Measurements from ENCODE around the gene PEAK1.

Gene PEAK1

GRCh38 chr15:77085297-77085696 lies 334.6 kb downstream of the PEAK1 start:
- DNase-seq (ENCODE audit: low read depth) = no peak

- no peak for DNase-seq (ENCODE audit: low read depth)
These were observed 335.5 kb downstream of the PEAK1 start for GRCh38 chr15:77084436-77084835.

- DNase-seq (ENCODE audit: low read depth) = peak; percentile 30
These were observed 336.3 kb downstream of the PEAK1 start for GRCh38 chr15:77083381-77084160.

- DNase-seq (ENCODE audit: low read depth) = no peak
These were observed 337.9 kb downstream of the PEAK1 start for GRCh38 chr15:77081971-77082370.

- no peak for DNase-seq (ENCODE audit: low read depth)
These were observed 343.5 kb downstream of the PEAK1 start for GRCh38 chr15:77076323-77076915.

- DNase-seq (ENCODE audit: low read depth) = no peak
These were observed 344.4 kb downstream of the PEAK1 start for GRCh38 chr15:77075528-77075927.

- no peak for DNase-seq (ENCODE audit: low read depth)
These were observed 345.6 kb downstream of the PEAK1 start for GRCh38 chr15:77074350-77074749.

- DNase-seq (ENCODE audit: low read depth) = no peak
These were observed 348.3 kb downstream of the PEAK1 start for GRCh38 chr15:77071305-77072223.

- peak; percentile 82 for DNase-seq (ENCODE audit: low read depth)
These were observed 349.2 kb downstream of the PEAK1 start, which contains the start of gene TSPAN3 for GRCh38 chr15:77070495-77071304. TSS of gene TSPAN3 (minus strand) at chr15:77071109. CDS start at chr15:77070954, 155 bp downstream.

GRCh38 chr15:77070180-77070494 lies 349.8 kb downstream of the PEAK1 start:
- no peak for DNase-seq (ENCODE audit: low read depth)

GRCh38 chr15:77069521-77070121 lies 350.3 kb downstream of the PEAK1 start:
- DNase-seq (ENCODE audit: low read depth) = no peak

GRCh38 chr15:77068633-77069032 lies 351.3 kb downstream of the PEAK1 start:
- DNase-seq (ENCODE audit: low read depth) = no peak

- no peak for DNase-seq (ENCODE audit: low read depth)
These were observed 352.1 kb downstream of the PEAK1 start for GRCh38 chr15:77067691-77068367.

- no peak for DNase-seq (ENCODE audit: low read depth)
These were observed 352.8 kb downstream of the PEAK1 start for GRCh38 chr15:77066971-77067690.

- no peak for DNase-seq (ENCODE audit: low read depth)
These were observed 355.2 kb downstream of the PEAK1 start for GRCh38 chr15:77064539-77065308.

GRCh38 chr15:77064063-77064462 lies 355.8 kb downstream of the PEAK1 start:
- DNase-seq (ENCODE audit: low read depth) = no peak

- DNase-seq (ENCODE audit: low read depth) = no peak
These were observed 356.7 kb downstream of the PEAK1 start for GRCh38 chr15:77063249-77063648.

- no peak for DNase-seq (ENCODE audit: low read depth)
These were observed 359.4 kb downstream of the PEAK1 start for GRCh38 chr15:77060546-77060945.

- no peak for DNase-seq (ENCODE audit: low read depth)
These were observed 360.0 kb downstream of the PEAK1 start for GRCh38 chr15:77059786-77060361.
